Measurements from ENCODE around the gene SMPD3.

SMPD3 gene

DNA sequence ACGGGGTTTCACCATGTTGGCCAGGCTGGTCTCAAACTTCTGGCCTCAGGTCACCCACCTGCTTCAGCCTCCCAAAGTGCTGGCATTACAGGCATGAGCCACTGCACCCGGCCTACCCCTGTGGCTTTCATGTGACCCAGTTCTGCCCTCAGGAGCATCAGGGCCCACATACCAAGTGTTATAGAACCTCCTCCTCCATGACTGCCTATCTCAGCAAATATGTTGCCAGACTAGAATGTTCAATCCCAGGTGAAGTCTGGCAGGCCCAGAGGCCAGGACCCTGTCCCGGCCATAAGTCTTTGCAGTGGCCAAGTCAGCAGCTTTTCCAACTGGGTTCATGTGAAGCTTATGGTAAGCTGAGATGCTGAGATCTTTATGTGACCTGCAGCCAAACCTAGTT lies 9.8 kb upstream of the SMPD3 start:
- Mint-ChIP-seq H3K36me3 (ENCODE audit: low read depth) (no peaks in the 10 kb centered on the region), H3K9me3 (no peaks in the 10 kb centered on the region), H3K27me3 (no peaks in the 10 kb centered on the region), H3K27ac (no peak overlapping the region), H3K4me3 (no peak overlapping the region), H3K4me1 (ENCODE audit: low read depth) (peaks cover 4% of the 10 kb centered on the region)
- no peak for DNase-seq

DNA sequence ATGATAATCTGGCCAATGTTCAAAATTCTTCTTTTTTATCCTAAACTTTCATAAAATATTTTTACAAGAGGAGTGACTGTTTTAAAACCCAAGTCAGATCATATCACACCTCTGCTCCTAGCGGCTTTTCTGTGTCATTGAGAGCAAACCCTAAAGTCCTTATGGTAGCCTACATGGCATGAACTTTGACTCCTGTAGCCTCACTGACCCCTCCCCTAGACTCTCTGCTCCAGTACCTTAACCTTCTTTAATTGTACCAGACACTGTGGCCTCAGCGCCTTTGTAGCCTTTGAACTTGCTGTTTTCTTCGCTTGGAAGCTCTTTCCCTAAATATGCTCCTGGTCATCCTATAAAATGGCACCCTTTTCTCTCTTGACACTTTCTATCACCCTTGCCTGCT lies 7.3 kb upstream of the SMPD3 start:
- no peak for DNase-seq
- Mint-ChIP-seq H3K9me3 (no peaks in the 10 kb centered on the region), H3K4me3 (no peak overlapping the region), H3K36me3 (ENCODE audit: low read depth) (no peaks in the 10 kb centered on the region), H3K4me1 (ENCODE audit: low read depth) (peaks cover 4% of the 10 kb centered on the region), H3K27me3 (no peaks in the 10 kb centered on the region), H3K27ac (no peak overlapping the region)

GRCh38 chr16:68454920-68455435 lies 6.7 kb upstream of the SMPD3 start:
- no peaks in the 10 kb centered on the region for H3K9me3 Mint-ChIP-seq
- H3K27ac Mint-ChIP-seq, result no peak overlapping the region
- H3K4me3 Mint-ChIP-seq, result no peak overlapping the region

DNA sequence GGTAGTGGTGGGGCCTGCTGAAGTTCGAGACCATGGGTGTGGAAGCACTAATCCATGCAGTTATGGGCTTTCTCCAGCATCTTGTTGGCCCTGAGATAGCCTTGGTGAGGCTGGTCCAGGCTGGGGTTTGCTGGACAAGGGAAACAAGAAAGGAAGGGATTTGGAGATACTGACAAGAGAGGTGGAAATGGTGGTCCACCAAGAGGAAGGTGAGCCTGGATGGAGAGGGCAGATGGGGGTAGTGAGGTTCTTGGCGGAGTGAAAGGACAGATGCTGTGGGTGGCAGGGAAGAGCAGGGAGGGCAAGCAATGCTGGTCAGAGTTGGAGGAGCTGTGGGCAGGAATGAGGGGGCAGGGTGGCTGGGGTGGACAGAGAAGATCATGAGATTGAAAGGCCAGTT lies 5.5 kb upstream of the SMPD3 start:
- DNase-seq, result no peak
- Mint-ChIP-seq H3K9me3 (no peaks in the 10 kb centered on the region), H3K27ac (no peak overlapping the region), H3K36me3 (ENCODE audit: low read depth) (no peaks in the 10 kb centered on the region), H3K4me1 (ENCODE audit: low read depth) (peaks cover 6% of the 10 kb centered on the region), H3K4me3 (no peak overlapping the region), H3K27me3 (no peaks in the 10 kb centered on the region)

More at GRCh38 chr16:68454920-68455435, 6.7 kb upstream of the SMPD3 start:
- no peaks in the 10 kb centered on the region for H3K36me3 Mint-ChIP-seq (ENCODE audit: low read depth)
- H3K4me1 Mint-ChIP-seq (ENCODE audit: low read depth), result peaks cover 1% of the 10 kb centered on the region
- no peaks in the 10 kb centered on the region for H3K27me3 Mint-ChIP-seq
- no peak for DNase-seq

- Mint-ChIP-seq H3K27ac (no peak overlapping the region), H3K9me3 (no peaks in the 10 kb centered on the region), H3K4me3 (no peak overlapping the region), H3K36me3 (ENCODE audit: low read depth) (no peaks in the 10 kb centered on the region), H3K27me3 (peaks cover 5% of the 10 kb centered on the region), H3K4me1 (ENCODE audit: low read depth) (peaks cover 18% of the 10 kb centered on the region)
- DNase-seq, result no peak
Observed at GRCh38 chr16:68452176-68452575, 3.9 kb upstream of the SMPD3 start.

GRCh38 chr16:68451676-68452075 lies 3.4 kb upstream of the SMPD3 start:
- no peaks in the 10 kb centered on the region for H3K9me3 Mint-ChIP-seq
- no peaks in the 10 kb centered on the region for H3K36me3 Mint-ChIP-seq (ENCODE audit: low read depth)
- H3K27ac Mint-ChIP-seq, result no peak overlapping the region
- no peak for DNase-seq
- H3K27me3 Mint-ChIP-seq, result peaks cover 5% of the 10 kb centered on the region
- H3K4me1 Mint-ChIP-seq (ENCODE audit: low read depth), result peaks cover 18% of the 10 kb centered on the region
- H3K4me3 Mint-ChIP-seq, result no peak overlapping the region

DNA sequence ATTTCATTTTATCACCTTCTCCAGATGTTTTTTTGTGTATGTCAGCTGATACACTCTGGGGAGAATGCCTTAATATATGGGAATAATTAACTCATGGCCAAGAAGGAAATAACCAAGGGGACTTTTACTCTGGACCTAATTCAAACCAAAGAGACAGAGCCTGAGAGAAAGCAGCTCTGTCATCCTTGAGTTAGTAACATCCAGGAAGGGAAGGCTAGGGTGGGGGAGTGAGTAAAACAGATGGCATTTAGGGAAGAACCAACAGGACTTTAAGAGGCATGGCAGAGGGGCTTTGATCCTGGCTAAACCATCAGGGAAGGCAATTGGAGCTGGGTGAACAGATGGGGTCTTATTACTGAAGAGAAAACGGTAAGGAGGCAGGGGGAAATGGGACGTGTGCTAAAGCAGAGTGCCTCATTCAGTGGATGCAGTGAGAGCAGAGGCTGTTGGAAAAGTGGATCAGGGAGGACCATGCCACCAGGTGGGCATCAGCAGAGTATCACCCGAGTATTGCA lies 2.5 kb upstream of the SMPD3 start:
- no peak for DNase-seq
- Mint-ChIP-seq H3K4me1 (ENCODE audit: low read depth) (peaks cover 20% of the 10 kb centered on the region), H3K27ac (no peak overlapping the region), H3K4me3 (no peak overlapping the region), H3K9me3 (no peaks in the 10 kb centered on the region), H3K27me3 (peaks cover 13% of the 10 kb centered on the region), H3K36me3 (ENCODE audit: low read depth) (no peaks in the 10 kb centered on the region)

DNA sequence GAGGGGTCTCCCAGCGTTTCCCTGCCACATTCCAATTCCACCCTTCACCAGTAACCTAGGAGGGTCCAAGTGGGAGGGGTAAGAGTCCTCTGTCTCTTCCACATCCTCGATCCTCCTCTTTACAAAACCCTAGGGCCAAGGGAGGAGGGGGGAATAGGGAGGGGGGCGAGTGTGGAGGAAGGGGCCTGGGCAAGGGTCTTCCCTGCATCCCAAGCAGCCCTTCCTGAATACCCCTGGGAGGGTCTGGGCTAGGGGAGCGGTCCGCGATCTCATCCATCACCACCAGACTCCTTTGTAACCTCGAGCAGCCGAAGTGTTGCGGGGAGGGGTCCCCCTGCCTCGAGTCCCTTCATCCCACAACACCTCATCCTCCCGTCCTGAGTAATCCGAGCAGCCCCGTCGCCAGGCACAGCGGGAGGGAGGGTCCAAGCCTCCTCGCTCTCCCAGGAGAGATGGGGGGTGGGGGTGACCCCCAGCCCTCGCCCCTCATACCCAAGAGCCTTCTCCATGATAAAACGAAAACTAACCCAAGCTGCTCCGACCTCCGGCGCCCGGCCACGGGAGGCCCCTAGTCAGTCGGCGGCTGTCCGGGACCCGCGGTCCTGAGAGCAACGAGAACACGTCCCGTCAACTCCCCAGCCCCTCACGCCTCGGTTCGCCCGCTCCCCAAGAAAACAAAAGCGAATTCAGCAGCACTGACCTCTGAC lies 502 bp downstream of the SMPD3 start:
- Mint-ChIP-seq H3K27ac (no peak overlapping the region), H3K4me3 (peak overlapping the region; percentile 75), H3K27me3 (peaks cover 42% of the 10 kb centered on the region), H3K36me3 (ENCODE audit: low read depth) (no peaks in the 10 kb centered on the region), H3K9me3 (no peaks in the 10 kb centered on the region), H3K4me1 (ENCODE audit: low read depth) (peaks cover 20% of the 10 kb centered on the region)
- no peak for DNase-seq

- Mint-ChIP-seq H3K9me3 (no peaks in the 10 kb centered on the region), H3K4me3 (peak overlapping the region; percentile 75)
Observed at GRCh38 chr16:68446681-68447652, 1.3 kb downstream of the SMPD3 start.

GRCh38 chr16:68445458-68445857 lies 2.9 kb downstream of the SMPD3 start:
- no peaks in the 10 kb centered on the region for H3K36me3 Mint-ChIP-seq (ENCODE audit: low read depth)
- H3K9me3 Mint-ChIP-seq, result no peaks in the 10 kb centered on the region
- no peak for DNase-seq
- H3K4me3 Mint-ChIP-seq, result no peak overlapping the region
- peaks cover 53% of the 10 kb centered on the region for H3K27me3 Mint-ChIP-seq
- H3K4me1 Mint-ChIP-seq (ENCODE audit: low read depth), result peaks cover 20% of the 10 kb centered on the region
- no peak overlapping the region for H3K27ac Mint-ChIP-seq

More at GRCh38 chr16:68446681-68447652, 1.3 kb downstream of the SMPD3 start:
- H3K27me3 Mint-ChIP-seq, result peaks cover 50% of the 10 kb centered on the region
- no peak overlapping the region for H3K27ac Mint-ChIP-seq
- DNase-seq, result no peak
- H3K4me1 Mint-ChIP-seq (ENCODE audit: low read depth), result peaks cover 20% of the 10 kb centered on the region
- no peaks in the 10 kb centered on the region for H3K36me3 Mint-ChIP-seq (ENCODE audit: low read depth)

GRCh38 chr16:68444056-68444657 lies 4.2 kb downstream of the SMPD3 start:
- Mint-ChIP-seq H3K9me3 (no peaks in the 10 kb centered on the region), H3K36me3 (ENCODE audit: low read depth) (no peaks in the 10 kb centered on the region), H3K27me3 (peaks cover 53% of the 10 kb centered on the region), H3K4me1 (ENCODE audit: low read depth) (peaks cover 17% of the 10 kb centered on the region), H3K27ac (no peak overlapping the region), H3K4me3 (no peak overlapping the region)
- no peak for DNase-seq

DNA sequence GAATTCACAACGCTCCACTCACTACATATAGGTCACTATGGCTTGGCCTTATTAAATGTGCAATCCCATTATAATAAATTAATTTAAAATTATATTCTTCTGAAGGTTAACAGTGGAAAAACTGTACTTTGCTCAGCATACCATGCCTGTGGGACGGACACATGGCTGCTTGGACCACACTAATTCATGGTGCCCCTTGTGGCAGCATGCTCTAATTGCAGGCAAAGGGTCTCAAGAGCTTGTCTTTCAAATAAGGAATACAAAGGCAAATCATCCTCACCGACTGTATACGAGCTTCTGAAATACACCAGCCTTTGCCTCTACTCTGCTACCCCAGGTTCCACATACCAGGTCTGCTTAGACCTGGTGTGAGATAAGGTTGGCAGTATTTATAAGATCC lies 11.7 kb downstream of the SMPD3 start:
- Mint-ChIP-seq H3K27ac (no peak overlapping the region), H3K36me3 (ENCODE audit: low read depth) (no peaks in the 10 kb centered on the region), H3K4me3 (no peak overlapping the region), H3K4me1 (ENCODE audit: low read depth) (peaks cover 8% of the 10 kb centered on the region), H3K9me3 (peaks cover 5% of the 10 kb centered on the region), H3K27me3 (peaks cover 3% of the 10 kb centered on the region)
- no peak for DNase-seq

GRCh38 chr16:68434624-68435210 lies 13.6 kb downstream of the SMPD3 start:
- DNase-seq, result no peak
- H3K4me1 Mint-ChIP-seq (ENCODE audit: low read depth), result peaks cover 8% of the 10 kb centered on the region
- peaks cover 5% of the 10 kb centered on the region for H3K9me3 Mint-ChIP-seq
- H3K36me3 Mint-ChIP-seq (ENCODE audit: low read depth), result no peaks in the 10 kb centered on the region
- peaks cover 3% of the 10 kb centered on the region for H3K27me3 Mint-ChIP-seq
- H3K27ac Mint-ChIP-seq, result no peak overlapping the region
- H3K4me3 Mint-ChIP-seq, result no peak overlapping the region

DNA sequence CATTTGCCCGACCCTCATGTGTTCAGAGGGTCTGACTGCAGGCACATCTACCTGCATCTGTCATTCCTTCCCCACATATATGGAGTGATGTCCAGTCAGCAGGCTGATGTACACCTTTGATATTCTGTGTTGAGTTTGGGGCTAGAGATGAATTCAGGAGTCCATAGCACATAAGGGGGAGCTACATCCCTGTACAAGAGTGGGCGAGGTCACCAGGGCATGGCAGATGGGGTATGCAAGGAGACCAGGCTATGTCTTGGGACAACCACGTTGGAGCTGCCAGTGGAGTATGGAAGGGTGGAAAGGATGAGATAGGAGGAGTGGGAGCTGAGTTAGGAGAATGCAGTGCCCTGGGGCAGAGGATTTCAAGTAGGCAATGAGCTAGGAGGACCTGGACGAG lies 15.0 kb downstream of the SMPD3 start:
- peaks cover 8% of the 10 kb centered on the region for H3K4me1 Mint-ChIP-seq (ENCODE audit: low read depth)
- no peak overlapping the region for H3K27ac Mint-ChIP-seq

More for the DNA sequence above, 15.0 kb downstream of the SMPD3 start:
- no peaks in the 10 kb centered on the region for H3K36me3 Mint-ChIP-seq (ENCODE audit: low read depth)
- H3K9me3 Mint-ChIP-seq, result peaks cover 5% of the 10 kb centered on the region
- no peak for DNase-seq
- no peak overlapping the region for H3K4me3 Mint-ChIP-seq
- no peaks in the 10 kb centered on the region for H3K27me3 Mint-ChIP-seq

All from activated T-cell treated with anti-CD3 and anti-CD28 coated beads, Interleukin-2, amount 50 U/mL, for 24 hours (primary cell).